GM18909 (cell line): Measurements from ENCODE around the gene GRHL1.

Source experiments
- ATAC-seq: cut with Tn5 transposase; IDR thresholded peaks from one replicate; pipeline ENCODE4 v1.9.1; 2021; ENCODE audit warnings: mild to moderate bottlenecking; ENCODE audit not compliant: unreplicated experiment, poor library complexity

The GRHL1 gene

DNA sequence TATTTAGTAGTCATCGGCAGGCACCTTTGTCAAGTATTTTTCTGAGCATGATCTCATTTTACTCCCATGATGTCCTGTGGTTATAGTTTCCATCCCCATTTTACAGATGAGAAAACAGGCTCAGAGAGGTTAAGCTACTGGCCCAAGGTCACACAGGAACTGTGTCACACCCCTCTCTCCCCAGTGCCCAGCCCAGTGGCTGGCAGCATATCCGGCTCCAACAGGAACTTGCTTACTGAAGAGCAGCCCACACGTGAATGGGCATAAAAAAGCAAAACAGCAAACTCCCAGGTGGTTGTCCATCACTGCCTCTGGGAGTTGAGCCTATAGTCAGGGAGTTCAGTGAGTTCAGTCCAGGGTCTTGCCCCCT, 83.5 kb downstream of the GRHL1 start:
- no peak for ATAC-seq

DNA sequence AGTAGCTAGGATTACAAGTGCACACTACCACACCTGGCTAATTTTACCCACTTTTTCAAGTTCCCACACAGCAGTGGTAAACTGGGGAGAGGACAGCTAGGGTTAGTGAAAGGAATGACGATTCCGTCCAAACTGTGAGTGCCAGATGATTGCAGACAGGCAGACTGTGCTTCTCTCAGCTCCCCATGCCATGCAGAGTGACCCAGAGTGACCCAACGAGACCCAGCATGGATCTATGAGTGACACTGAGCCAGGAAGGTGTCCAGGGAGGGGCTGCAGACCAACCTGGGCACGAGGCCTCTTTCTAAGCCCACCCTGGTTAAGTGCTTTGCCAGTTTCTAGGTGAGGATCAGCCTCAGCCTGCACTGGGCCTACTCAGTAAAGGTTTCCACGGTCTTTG, 84.1 kb downstream of the GRHL1 start:
- no peak for ATAC-seq

DNA sequence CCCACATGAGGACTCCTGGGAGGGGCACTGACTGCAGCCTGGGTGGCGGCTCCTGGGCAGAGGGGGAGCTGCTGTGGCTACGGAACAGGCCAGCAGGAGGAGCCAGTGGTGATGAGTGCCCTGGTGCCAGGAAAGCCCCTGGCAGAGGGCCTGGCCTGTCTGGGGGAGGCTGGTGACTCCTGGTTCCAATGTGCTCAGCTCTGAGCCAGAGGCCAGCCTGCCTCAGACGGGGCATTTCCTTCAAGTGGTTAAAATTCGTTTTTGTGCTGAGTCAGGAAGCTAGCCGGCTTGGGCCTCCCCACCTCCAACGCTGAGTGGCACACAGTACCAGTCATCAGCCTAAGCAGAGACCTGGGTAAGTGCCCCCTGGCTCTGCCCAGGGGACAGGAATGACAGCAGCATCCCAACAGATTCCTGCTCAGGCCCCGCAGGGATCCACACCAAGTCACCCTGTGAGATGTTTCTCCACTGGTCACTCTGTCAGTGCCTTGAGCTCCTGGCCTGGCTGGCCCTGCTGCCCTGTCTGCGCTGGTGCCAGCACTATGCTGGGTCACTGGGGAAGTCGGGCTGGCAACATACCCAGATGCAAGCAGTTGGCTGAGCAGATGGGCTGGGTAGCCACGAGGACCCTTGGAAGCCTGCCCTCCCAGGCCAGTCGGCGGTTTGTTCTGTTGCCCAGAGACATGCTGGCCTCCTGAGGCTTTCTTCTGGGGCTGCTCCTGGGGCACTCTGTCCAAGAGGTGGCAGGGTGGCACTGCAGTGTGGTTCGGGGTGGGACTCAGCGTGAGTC, 84.8 kb downstream of the GRHL1 start:
- peak; percentile 60 for ATAC-seq

DNA sequence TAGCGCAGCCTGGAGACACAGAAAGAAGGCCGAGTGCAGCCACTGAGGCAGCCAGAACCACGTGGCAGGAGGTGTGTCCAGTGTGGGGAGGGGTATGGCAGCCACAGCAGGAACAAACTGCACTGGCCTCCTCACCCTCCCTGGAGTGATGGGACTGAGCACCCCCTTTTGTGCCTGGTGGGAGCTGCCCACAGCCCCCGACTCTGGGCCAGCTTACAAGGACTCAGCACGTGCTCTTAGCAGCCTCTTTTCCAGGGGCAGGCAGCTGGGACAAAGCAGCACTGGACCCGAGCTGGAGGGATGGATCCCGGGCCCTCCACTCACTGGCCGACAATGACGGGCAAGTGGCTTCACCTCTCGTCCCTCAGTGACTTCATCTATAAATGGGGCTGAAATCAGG, 86.6 kb downstream of the GRHL1 start:
- no peak for ATAC-seq

DNA sequence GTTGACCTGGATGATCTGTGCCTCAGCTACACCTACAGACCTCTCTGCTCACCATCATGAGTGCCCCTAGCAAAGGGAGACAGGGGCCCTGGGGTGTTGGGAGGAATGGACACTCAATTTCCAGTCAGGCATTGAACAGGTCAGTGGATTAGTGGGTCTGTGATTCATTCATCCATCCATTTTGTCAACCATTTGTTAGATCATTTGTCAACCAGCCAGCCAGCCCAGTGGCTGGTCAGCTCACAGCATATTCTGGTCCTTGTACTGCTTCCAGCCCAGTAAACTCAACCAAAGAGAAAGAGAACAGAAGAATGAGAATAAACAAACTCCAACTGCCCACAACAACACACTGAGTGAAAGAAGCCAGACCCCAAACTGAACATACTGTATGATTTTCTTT, 87.2 kb downstream of the GRHL1 start:
- ATAC-seq, result no peak

DNA sequence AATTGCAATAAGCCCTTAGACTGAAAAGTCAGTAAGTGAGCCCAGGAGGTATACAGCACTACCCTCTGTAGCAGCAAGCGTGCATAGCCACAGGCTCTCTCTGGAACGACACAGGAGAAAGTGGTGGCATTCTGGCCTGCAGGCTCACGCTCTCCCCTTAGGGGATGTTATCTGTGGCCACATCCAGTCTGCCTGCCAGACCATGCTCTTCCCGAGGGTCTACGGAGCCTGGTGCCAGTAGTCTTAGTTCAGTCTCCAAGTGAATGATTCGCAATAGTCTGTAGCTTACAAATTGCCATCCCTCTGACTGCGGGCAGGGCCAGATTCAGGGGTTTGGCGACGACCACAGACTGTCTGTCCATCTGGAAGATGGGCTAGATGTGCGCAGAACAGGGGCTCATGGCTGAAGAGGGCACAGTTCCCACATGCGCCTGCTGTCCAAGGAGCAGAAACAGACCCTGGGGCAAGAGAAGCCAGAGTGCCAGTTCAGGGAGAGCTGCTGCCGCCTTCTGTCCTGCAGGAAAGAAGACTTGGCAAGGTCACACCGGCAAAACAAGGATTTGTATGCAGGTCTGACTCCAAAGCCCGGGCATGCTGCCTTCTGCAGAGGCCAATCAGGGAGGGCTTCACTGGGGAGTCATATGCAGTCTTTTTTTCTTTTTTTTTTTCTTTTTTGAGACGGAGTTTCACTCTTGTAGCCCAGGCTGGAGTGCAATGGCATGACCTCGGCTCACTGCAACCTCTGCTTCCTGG, 88.3 kb downstream of the GRHL1 start:
- ATAC-seq, result no peak

DNA sequence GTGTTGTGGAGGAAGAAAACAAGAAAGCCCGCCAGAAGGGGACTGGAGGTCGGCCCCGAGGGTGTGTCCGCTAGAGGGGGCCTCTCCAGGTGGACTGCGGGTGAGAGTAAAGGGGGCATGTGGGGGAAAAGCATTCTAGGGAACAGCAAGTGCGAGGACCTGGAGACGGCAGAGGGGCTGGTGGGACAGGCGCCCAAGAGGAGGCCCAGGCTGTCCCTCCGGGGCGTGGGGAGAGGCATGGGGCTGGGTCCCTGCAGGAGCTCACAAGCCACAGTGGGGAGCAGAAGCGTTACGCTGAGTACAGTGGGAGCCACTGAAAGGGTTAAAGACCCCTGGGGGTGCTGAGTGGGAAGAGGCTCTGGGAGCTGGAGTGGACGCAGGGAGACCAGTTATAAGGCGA, 90.2 kb downstream of the GRHL1 start:
- ATAC-seq, result no peak

DNA sequence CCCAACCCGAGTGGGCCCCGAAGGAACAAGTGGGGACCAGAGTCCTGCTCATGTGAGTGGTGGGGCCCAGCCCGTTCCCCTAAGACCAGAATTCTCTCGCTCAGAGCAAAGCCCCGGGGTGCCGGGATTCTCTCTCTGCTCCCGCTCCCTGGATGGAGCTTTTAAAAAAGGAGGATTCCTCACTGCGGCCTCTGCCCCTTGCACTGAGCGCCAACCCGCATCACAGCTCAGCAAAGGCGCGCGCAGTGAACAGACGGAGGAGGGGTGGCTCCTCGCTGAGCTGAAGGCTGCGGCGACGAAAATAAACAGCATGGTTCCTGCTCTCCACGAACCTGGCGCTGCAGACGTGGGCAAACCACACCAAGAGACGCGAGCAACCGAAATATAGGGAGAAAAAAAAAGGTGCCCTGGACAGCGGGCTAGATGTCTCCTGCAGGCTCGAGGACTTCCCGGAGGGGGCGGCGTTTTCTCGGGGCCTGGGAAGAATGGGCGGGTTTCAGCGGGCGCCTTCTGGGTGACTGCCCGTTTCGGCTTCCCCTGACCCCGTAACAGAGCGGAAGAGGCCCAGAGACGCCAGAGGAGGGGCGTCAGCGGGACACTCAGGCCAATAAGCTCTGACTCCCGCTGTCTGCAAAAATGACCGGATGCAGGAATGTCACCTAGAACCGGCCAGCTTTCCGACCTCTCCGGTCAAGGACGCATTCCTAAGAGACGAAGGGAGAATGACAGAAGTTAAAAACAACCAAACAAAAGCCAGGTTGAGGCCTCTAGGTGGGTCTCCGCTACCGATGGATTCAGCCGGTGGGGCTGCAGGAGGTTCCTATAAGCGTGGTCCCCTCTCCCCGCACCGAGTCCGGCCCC, 91.0 kb downstream of the GRHL1 start:
- ATAC-seq, result no peak

DNA sequence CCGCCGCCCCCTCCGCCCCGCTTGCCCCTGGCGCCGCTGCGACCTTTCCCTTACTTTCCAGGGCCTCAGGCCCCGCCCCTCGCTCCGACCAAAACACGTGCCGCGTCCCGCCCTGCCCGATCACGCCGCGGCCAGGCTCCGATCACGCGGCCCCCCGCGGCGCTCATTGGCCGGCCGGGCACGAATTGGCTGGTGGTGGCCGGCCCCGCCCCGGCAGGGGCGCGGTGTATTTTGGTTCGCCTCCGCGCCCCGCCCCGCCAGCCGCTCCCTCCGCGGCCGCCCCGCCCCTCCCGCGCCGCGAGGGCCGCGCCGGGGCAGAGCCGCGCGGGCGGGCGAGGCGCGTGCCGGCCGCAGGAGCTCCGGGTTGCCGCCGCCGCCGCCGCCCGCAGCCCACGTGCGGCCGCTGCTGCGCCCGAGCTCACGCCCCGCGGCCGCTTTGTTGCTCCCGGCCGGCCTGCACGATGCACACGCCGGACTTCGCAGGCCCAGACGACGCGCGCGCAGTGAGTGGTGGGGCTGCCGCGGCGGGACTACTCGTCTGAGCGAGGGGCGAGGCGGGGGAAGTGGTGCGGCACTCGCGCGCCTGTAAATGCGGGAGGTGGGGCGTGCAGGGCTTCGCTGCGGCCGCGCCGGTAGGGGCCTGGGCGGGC, 91.9 kb downstream of the GRHL1 start, which contains the start of gene KLF11:
Gene KLF11 (plus strand): TSS at position 295 of the 650 bp plus-strand sequence. CDS start 167 bp downstream, at position 462.
- ATAC-seq, result peak; percentile 70

DNA sequence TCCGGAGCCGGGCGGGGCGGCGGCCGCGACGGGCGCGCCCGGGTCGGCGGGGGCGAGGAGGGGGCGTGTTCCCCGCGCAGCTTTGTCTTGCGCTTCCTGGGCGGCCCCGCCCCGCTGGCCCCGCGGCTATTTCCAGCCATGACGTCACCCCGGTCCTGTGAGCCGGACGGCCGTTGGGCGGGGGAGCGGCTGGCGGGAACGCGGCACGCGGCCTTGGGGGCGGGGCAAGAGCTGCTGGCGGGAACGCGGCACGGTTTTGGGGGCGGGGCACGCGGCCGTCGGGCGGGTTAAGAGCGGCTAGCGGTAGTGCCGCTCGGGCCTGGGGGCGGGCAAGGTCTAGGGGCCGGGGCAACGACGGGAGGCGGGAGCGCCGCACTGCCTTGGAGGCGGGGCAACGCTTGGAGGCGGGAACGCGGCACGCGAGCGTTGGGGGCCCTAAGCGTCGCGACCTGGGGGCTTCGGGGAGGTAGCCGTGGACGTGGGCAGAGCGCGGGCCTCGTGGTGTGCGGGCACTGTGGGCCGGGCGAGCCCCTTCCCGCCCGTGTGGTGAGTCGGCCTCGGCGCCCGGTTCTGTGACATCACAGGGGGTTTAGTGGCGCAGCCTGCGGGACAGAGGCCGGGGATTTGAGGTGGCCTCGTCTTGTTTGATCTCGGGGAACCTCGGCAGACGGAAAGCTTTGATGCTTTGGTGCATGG, 92.6 kb downstream of the GRHL1 start:
- peak; percentile 58 for ATAC-seq

DNA sequence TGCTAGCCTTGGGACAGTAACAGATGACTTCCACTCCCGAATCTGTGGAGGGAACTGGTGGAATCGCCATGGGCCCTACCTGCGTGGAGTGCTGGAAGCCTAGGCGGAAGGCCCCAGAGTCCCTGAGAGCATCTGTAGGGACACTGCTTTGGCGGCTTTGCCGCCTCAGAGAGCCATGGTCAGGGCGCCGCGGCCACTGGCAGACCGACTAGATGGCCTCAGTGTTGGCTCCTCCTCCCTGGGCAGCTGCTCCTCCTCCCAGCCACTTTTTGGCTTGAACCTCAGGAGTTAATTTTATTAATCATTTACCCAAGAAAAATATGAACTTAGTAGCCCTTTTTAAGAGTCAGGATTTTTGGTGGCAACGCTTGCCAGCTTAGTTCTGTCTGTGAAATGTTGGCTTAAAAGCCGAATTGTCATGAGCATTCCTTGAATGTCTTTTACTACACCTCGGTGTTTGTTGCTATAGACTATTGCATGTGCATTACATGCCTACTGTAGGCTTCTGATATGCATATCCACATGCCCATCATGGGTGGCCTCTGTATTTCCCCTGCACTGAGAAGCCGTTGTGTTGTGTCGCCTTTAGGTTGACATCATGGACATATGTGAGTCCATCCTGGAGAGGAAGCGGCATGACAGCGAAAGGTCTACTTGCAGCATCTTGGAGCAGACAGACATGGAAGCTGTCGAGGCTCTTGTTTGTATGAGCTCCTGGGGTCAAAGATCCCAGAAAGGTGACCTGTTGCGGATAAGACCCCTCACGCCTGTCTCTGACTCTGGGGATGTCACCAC, 94.3 kb downstream of the GRHL1 start:
- ATAC-seq, result no peak

DNA sequence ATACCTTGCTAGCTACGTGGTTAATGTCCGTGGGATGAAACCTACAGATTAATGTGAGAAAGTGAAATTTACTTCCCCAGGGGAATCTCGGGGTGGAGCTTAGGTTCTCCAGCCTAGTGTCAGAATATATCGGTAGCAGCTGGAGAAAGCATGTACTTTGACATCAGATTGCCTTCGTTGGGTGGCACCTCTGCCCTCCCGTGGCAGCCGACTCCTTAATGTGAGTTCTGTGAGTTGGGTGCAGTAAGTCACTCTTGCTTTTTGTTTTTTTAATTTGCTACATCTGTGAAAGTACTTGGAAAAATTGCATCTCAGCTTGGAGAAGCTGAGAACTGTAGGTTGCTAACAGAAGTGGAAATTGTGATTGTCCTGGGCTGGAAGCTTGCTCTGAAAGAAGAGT, 95.4 kb downstream of the GRHL1 start:
- no peak for ATAC-seq

DNA sequence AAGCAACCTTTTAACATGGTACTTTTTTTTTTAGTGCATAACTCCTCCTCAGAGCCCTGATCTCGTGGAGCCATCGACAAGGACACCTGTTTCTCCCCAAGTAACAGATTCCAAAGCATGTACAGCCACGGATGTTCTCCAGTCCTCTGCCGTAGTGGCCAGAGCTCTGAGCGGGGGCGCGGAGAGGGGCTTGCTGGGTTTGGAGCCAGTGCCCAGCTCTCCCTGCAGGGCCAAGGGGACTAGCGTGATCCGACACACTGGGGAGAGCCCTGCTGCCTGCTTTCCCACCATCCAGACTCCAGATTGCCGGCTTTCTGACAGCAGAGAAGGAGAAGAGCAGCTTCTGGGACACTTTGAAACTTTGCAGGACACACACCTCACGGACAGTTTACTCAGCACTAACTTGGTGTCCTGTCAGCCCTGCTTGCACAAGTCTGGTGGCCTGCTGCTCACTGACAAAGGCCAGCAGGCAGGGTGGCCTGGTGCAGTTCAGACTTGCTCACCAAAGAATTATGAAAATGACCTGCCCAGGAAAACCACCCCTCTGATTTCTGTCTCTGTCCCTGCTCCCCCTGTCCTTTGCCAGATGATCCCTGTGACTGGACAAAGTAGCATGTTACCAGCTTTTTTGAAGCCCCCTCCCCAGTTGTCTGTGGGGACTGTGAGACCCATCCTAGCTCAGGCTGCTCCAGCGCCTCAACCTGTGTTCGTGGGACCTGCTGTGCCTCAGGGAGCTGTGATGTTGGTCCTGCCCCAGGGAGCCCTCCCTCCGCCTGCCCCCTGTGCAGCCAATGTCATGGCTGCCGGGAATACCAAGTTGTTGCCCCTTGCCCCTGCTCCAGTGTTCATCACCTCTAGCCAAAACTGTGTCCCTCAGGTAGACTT, 96.4 kb downstream of the GRHL1 start:
- no peak for ATAC-seq

DNA sequence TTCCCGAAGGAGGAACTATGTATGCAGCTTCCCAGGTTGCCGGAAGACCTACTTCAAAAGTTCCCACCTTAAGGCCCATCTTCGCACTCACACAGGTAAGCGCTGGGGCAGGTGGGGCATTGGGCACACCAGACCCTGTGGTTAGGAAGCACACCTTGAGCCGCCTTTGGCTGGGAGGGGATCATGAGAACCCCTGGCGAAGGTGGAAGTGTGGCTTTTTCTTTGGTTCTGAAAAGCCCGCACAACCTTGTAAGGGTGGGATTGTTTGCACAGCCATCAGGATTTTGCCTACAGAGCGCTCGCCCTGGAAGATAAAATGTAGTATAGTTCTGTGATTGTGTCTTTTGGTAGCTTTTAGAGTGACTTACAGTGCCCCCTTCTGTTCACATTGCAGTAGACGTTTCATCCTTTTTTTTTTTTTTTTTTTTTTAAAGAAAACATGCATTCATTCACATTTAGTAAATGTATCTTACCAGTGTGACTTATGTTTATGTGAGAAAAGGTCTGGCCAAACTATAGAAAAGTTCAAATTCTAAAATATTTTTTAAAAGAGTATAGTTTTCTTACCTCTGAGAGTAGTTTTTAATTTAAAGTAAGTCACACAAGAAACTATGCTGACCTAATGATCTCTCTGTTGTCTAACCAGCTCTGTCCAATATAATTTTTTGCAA, 97.1 kb downstream of the GRHL1 start:
- ATAC-seq, result no peak
